Embryonic facial prominence (tissue), 1 donor: ENCODE results near the gene GID8.

Experiments used
- DNase-seq: peaks from one replicate; pipeline ENCODE4 v3.0.0-alpha.2; 2016; ENCODE audit errors: extremely low spot score

Gene GID8

DNA sequence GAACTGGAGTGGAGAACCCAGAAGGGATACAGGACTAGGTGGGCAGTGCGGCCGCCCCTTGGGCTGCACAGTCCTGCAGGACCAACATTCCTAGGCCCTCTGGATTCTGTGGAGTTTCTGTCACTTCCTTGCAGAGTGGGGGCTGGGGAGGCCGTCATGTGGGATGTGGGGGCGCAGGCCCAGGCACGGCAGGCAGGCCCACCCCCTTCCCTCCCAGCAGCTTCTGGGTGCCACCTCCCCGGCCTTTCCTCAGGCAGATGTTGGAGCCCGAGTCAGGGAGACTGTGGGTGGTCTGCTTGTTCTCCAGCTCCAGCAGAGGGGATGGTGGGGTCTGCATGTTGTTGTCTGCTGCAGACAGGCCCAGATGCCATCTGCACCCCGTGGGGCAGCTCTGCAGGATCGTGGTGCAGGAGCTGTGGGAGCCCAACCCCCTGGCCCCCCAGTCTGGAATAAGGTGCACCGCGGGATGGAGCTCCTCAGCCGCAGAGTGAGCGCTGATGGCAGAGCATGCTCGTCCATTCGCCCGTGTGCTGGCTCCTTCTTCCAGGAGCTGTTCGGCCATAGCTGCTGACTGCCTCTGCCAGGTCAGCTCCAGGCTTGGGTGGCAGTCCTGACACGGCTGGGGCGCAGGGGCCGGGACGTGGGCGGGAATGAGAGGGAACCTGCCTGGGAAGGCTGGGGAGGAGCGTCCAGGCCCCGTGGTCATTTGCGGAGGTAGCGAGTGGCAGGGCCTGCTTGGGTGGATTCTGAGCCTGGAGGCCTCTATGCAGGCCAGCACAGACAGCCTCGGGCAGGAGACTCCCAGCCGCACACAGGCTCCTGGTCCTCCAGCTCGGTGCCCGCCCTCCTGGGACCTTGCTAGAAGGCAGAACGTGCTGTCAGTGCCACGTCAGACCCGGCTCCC, 32.6 kb downstream of the GID8 start:
- DNase-seq = no peak

DNA sequence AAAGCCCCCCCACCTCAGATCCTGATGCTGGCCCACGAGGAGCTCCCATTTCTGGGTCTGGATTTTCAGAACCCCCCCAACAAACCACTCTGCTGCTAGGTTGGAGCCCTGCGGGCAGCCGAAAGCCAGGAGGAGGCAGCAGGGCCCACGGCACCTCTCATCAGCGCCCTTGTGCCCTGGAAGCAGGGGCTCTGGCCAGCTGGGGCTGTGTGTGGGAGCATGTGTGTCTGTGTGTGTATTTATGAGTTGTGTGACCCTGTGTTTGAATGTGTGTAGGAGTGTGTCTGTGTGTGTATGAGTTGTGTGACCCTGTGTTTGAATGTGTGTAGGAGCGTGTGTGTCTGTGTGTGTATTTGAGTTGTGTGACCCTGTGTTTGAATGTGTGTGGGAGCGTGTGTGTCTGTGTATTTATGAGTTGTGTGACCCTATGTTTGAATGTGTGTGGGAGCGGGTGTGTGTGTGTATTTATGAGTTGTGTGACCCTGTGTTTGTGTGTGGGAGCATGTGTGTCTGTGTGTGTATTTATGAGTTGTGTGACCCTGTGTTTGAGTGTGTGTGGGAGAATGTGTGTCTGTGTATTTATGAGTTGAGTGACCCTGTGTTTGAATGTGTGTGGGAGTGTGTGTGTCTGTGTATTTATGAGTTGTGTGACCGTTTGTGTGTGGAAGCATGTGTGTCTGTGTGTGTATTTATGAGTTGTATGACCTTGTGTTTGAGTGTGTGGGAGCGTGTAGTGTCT, 33.4 kb downstream of the GID8 start:
- no peak for DNase-seq

DNA sequence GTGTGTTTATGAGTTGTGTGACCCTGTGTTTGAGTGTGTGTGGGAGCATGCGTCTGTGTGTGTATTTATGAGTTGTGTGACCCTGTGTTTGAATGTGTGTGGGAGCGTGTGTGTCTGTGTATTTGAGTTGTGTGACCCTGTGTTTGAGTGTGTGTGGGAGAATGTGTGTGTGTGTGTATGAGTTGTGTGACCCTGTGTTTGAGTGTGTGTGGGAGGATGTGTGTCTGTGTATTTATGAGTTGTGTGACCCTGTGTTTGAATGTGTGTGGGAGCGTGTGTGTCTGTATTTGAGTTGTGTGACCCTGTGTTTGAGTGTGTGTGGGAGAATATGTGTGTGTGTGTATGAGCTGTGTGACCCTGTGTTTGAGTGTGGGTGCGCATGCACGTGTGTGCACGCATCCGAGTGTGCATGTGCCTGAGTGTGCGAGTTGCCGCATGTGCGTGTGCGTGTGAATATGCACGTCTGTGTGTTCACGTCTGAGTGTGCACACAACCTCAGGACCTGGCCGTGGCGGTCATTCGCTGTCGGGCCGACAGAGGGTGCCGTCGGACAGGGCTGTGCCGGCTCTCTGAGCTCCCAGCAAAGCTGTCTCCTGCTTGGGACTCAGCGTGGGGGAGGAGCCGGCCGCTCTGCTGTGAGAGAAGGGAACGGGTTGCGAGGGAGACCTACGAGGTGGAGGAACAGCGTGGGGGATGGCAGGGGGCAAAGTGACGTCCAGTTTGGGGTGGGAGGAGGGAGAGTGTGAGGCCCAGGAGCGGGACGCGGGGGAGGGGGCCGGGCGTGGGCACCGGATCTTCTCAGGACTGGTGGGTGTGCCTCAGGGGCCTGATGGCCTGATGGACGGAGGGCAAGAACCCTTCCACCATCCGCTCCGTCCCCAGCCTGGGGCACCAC, 34.2 kb downstream of the GID8 start:
- peak; percentile 76 for DNase-seq

DNA sequence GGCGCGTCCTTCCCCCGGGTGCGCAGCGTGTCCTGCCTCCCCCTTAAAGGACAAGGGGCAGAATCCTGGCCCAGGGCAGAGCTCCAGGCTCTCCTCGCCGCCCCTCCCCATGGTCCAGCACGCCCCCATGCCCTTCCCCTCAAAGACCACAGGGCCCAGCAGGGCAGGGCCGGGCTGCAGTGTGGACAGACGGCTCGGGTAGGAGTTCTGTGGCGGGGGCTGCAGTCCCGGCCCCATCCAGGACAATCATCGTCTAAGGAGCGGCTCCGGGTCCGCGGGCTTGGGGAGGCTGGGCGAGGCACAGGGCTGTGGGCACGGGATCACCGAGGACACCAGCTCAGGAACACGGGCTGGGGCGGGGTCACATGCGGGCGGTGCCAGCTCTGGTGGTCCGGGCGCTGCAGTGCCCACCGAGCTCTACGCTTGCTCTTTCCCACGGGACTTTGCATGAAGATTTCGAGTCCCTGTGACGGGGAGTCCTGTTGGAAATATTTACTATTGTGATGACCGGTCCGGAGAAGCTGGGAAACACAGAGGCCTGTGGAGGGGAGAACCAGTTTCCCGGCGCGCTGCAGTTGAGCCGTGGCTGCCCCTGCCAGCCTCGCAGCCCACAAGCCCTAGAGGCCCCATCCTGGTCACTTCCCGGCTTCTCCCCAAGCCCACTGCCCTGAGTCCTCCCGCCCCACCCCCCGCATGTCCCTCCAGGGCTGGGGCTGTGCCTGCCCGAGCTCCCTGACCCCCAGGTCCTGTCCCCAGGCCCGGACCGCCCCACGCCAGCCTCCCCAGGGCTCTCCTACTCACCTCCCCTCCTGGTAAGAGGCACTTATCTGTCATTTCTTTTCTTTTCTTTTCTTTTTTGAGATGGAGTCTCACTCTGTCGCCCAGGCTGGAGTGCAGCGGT, 35.1 kb downstream of the GID8 start:
- no peak for DNase-seq

DNA sequence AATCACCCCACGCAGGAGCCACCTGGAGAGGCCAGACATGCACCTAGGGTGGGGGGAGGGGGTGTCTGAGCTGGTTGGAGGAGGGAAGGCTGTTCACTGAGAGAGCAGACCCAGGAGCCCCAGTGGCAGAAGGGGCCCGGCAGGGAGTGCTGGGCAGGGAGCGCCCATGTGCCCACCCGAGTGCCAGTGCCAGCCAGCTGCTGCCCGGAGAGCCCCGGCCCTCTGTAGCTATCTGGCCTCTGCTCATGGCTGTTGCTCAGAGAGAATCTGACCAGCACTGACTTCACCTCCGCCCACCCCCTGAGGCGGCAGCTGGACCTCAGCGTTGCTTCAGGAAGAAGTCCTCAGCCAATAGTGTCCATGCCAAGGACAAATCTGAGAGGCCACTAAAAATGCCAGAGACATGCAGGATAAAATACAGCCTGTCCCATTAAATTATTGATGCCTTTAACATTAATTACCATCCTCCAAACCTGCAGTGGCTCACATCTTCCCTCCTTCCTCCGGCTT, 37.4 kb downstream of the GID8 start:
- DNase-seq = no peak

- no peak for DNase-seq
Observed at GRCh38 chr20:62975812-62976508, 38.0 kb downstream of the GID8 start.

- no peak for DNase-seq
Observed at GRCh38 chr20:62976886-62977285, 38.9 kb downstream of the GID8 start.

GRCh38 chr20:62977613-62978560, 39.9 kb downstream of the GID8 start:
- no peak for DNase-seq

GRCh38 chr20:62978561-62978943, 40.6 kb downstream of the GID8 start:
- DNase-seq = no peak

GRCh38 chr20:62979310-62979709, 41.4 kb downstream of the GID8 start:
- DNase-seq = no peak

GRCh38 chr20:62979876-62980373, 42.0 kb downstream of the GID8 start:
- no peak for DNase-seq

DNA sequence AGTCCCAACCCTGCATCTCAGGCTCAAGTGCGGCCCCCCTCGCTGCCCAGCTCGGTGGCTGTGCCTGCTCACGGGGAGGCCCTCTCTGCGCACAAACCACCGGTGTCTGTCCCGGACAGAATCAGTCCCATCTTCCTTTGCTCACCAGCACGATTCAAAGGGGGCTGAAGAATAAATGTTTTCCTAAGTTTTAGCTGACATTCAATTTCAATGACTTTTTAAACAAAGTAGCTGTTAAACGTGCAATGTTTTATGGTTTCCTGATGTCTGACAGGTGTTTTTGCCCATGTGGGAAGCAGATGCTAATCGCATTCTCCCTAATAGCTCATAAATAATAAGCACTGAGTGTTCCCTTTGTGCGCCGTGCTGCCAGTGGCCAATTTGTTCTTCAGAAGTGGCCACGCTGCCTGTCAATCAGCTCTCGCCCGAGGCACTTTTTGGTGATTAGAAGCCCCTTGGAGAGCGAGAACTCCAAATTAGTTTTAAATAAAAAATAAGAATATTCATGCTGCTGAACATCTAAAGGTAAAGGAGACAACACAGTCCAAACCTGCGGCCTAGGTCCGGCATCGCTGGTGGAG, 42.5 kb downstream of the GID8 start:
- no peak for DNase-seq

- DNase-seq = peak; percentile 10
Observed at GRCh38 chr20:62980970-62981369, 43.0 kb downstream of the GID8 start.

DNA sequence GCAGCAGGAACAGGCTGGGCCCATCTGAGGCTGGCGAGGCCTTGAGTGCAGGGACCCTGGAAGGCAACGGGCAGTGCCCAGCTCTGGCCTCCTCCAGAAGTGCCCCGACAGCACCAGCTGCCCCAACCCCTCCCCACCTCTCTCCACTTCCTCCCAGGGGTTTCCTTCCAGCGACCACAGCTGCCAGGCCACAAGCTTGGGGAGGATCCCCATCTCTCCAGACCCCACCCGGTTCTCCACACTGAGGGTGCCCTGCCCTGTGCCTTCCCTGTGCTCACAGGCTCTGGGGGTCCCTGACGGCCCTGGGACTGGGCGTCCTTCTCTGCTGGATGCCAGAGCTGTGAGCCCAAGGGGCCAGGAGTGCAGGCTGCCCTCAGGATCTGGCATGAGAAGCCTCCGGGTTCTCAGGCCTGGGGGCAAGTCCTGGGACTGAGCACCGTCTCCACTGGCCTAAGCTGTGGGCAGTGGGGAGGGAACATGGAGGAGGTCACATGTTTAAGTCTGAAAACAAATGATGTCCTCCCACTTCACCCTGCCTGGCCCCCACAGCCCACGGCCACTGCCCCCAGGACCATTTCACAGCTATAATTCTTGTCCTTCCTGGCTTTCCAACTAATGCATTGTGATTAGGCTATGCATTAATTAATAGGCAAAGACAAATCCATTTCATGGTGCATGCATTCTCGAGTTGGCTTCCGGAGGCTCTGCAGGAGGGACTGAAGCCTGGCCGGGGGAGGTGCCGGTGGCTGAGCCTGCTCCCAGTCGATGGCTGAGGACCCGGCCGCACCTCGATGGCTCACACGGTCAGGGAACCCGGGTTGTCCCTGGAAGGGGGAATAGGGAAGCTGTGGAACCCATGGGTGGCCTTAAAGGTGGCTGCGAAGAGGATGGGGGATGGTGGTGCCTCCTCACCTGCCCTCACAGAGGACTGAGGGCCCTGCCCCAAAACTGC, 44.5 kb downstream of the GID8 start:
- no peak for DNase-seq

GRCh38 chr20:62983210-62983609, 45.3 kb downstream of the GID8 start:
- DNase-seq = no peak

- no peak for DNase-seq
Observed at GRCh38 chr20:62984666-62985443, 46.9 kb downstream of the GID8 start.

GRCh38 chr20:62985444-62985778, 47.5 kb downstream of the GID8 start:
- no peak for DNase-seq
